CD4-positive, alpha-beta memory T cell (primary cell): ENCODE data around the gene FKBP5. TPM values are rescaled to one million over a fixed set of nuclear protein-coding genes. Genes with fewer than 3 reads are reported as not detected.

ENCODE experiments used
- CTCF ChIA-PET: fragments of 350-600 bp; sonication (Branson Sonifier 250); formaldehyde crosslinking; loops from one replicate; lab custom pipeline; 2021; ENCODE audit warnings: inconsistent platforms; ENCODE audit not compliant: partially characterized antibody; lab: Charles Lee
- POLR2A ChIA-PET: fragments of 350-600 bp; sonication (Branson Sonifier 250); formaldehyde crosslinking; loops from one replicate; lab custom pipeline; 2021; ENCODE audit not compliant: partially characterized antibody; lab: Charles Lee
- DNase-seq, 5 donors: peaks; one replicate each; pipeline versions ENCODE4 v3.0.0 to v3.0.0-alpha.2; 2020 to 2022; ENCODE audit warnings: mixed read lengths in 1 of 5
- H3K27ac ChIP-seq: one replicate; pipeline ENCODE4 v1.7.0; 2013; ENCODE audit warnings: low read depth, low read length
- H3K27me3 ChIP-seq: 2 replicates; pipeline ENCODE4 v1.7.0; 2013; ENCODE audit warnings: mild to moderate bottlenecking, low read length, moderate library complexity; ENCODE audit not compliant: insufficient read depth
- H3K36me3 ChIP-seq: 2 replicates; pipeline ENCODE4 v1.7.0; 2013; ENCODE audit warnings: mild to moderate bottlenecking, low read length, moderate library complexity; ENCODE audit not compliant: insufficient read depth
- H3K4me1 ChIP-seq: 2 replicates; pipeline ENCODE4 v1.7.0; 2013; ENCODE audit warnings: mild to moderate bottlenecking, low read length, moderate library complexity; ENCODE audit not compliant: insufficient read depth
- H3K4me3 ChIP-seq, 2 donors: one replicate each; pipeline ENCODE4 v1.7.0; 2013; ENCODE audit warnings: low read length in 2 of 2, mild to moderate bottlenecking in 1 of 2
- H3K9me3 ChIP-seq, 2 donors: one replicate each; pipeline ENCODE4 v1.7.0; 2013; ENCODE audit warnings: low read length in 2 of 2, control low read depth in 1 of 2; ENCODE audit not compliant: control insufficient read depth in 1 of 2
- H3K27ac Mint-ChIP-seq, 7 donors: one replicate each; pipeline ENCODE4 v1.8.0; 2020 to 2021; ENCODE audit warnings: mixed read lengths in 7 of 7, mild to moderate bottlenecking in 6 of 7, inconsistent platforms in 3 of 7, moderate library complexity in 3 of 7
- H3K27me3 Mint-ChIP-seq, 2 donors: one replicate each; pipeline ENCODE4 v1.8.0; 2020 to 2021; ENCODE audit warnings: mixed read lengths in 2 of 2
- H3K36me3 Mint-ChIP-seq, 2 donors: one replicate each; pipeline ENCODE4 v1.8.0; 2020 to 2021; ENCODE audit warnings: mixed read lengths in 2 of 2, inconsistent platforms in 1 of 2, mild to moderate bottlenecking in 1 of 2
- H3K4me1 Mint-ChIP-seq, 4 donors: one replicate each; pipeline ENCODE4 v1.8.0; 2020 to 2021; ENCODE audit warnings: mixed read lengths in 4 of 4, mild to moderate bottlenecking in 1 of 4
- H3K4me3 Mint-ChIP-seq, 8 donors: one replicate each; pipeline ENCODE4 v1.8.0; 2020 to 2021; ENCODE audit warnings: mixed read lengths in 8 of 8, mild to moderate bottlenecking in 7 of 8, moderate library complexity in 6 of 8, inconsistent platforms in 3 of 8
- H3K9me3 Mint-ChIP-seq, 8 donors: one replicate each; pipeline ENCODE4 v1.8.0; 2020 to 2021; ENCODE audit warnings: mixed read lengths in 8 of 8, mild to moderate bottlenecking in 5 of 8, inconsistent platforms in 3 of 8, moderate library complexity in 1 of 8
- intact Hi-C: fragments of 100-400 bp; cut with micrococcal nuclease; formaldehyde crosslinking; loops from one replicate; pipeline ENCODE4 v1.15.1; 2023
- polyA plus RNA-seq, 2 donors: library from polyadenylated mRNA; unstranded; fragments of 300-500 nt; fragmentation: Illumina TruSeq; gene quantifications; one replicate each; pipeline ENCODE4 v1.2.3, GENCODE V29; 2021
- total RNA-seq, 2 experiments: library from RNA; stranded (reverse); gene quantifications; one replicate each; pipeline ENCODE4 v1.2.3, GENCODE V29; 2021

Gene FKBP5
- total and polyA plus RNA-seq, 4 experiments from 2014 or later = 72.9 to 233 (median 84.2) TPM

- peak overlapping the region in 1 of 8 donors; percentile 21 for H3K4me3 Mint-ChIP-seq
- H3K9me3 Mint-ChIP-seq = peaks cover 0 to 3% (median 0%) of the 10 kb centered on the region in 8 donors
- peak overlapping the region in 6 of 7 donors; percentile 15 to 80 (median 64) for H3K27ac Mint-ChIP-seq
- Histone ChIP-seq H3K27ac (no peak overlapping the region), H3K4me3 (no peak overlapping the region), H3K4me1 (peaks cover 45% of the 10 kb centered on the region), H3K9me3 (no peaks in the 10 kb centered on the region), H3K36me3 (peaks cover 24% of the 10 kb centered on the region), H3K27me3 (no peaks in the 10 kb centered on the region)
- POLR2A ChIA-PET = interaction anchor here (1.3 to 15.7 kb wide), 2 partner anchors 12 to 22 kb away, joined by 7 to 268 read pairs; no protein-coding TSS in a partner anchor
- CTCF ChIA-PET = interaction anchor here (1.3 to 1.5 kb wide), 3 partner anchors 10 to 12 kb away, joined by 3 to 4 read pairs (median 4); no protein-coding TSS in a partner anchor
- H3K4me1 Mint-ChIP-seq = peaks cover 48 to 75% (median 61%) of the 10 kb centered on the region in 4 donors
- no peaks in the 10 kb centered on the region for H3K27me3 Mint-ChIP-seq
- intact Hi-C loops = no loop called here
- no peak for DNase-seq
- peaks cover 66 to 74% of the 10 kb centered on the region in 2 donors for H3K36me3 Mint-ChIP-seq
Measured at GRCh38 chr6:35613762-35614161, 75.0 kb downstream of the FKBP5 start.

GRCh38 chr6:35611240-35611639 lies 77.5 kb downstream of the FKBP5 start:
- Mint-ChIP-seq H3K27ac (peak overlapping the region; percentile 67 to 93 (median 80)), H3K36me3 (peaks cover 59 to 75% of the 10 kb centered on the region in 2 donors), H3K4me3 (peak overlapping the region in 7 of 8 donors; percentile 13 to 80 (median 63)), H3K9me3 (peaks cover 0 to 6% (median 0%) of the 10 kb centered on the region in 8 donors), H3K4me1 (peaks cover 43 to 88% (median 59%) of the 10 kb centered on the region in 4 donors), H3K27me3 (no peaks in the 10 kb centered on the region)
- no peaks in the 10 kb centered on the region for H3K9me3 ChIP-seq
- ChIA-PET CTCF (interaction anchor here (0.8 to 14.0 kb wide), 6 partner anchors 9 to 125 kb away, joined by 3 to 275 read pairs (median 8); no protein-coding TSS in a partner anchor), POLR2A (interaction anchor here (1.0 to 15.7 kb wide), 3 partner anchors 9 to 117 kb away, joined by 3 to 268 read pairs (median 34); no protein-coding TSS in a partner anchor)
- intact Hi-C loops = no loop called here
- H3K4me3 ChIP-seq = no peak overlapping the region
- peaks cover 27% of the 10 kb centered on the region for H3K36me3 ChIP-seq
- H3K27me3 ChIP-seq = no peaks in the 10 kb centered on the region
- peak overlapping the region; percentile 8 for H3K27ac ChIP-seq
- peak; percentile 36 to 46 (median 43) for DNase-seq
- peaks cover 46% of the 10 kb centered on the region for H3K4me1 ChIP-seq

- peaks cover 62 to 79% of the 10 kb centered on the region in 2 donors for H3K36me3 Mint-ChIP-seq
- POLR2A ChIA-PET = interaction anchor here (1.0 to 15.7 kb wide), 5 partner anchors 8 to 123 kb away, joined by 3 to 268 read pairs (median 5); no protein-coding TSS in a partner anchor
- no peaks in the 10 kb centered on the region for H3K27me3 Mint-ChIP-seq
- Histone ChIP-seq H3K27ac (peak overlapping the region; percentile 8), H3K27me3 (no peaks in the 10 kb centered on the region), H3K4me3 (no peak overlapping the region), H3K4me1 (peaks cover 49% of the 10 kb centered on the region), H3K9me3 (no peaks in the 10 kb centered on the region), H3K36me3 (peaks cover 27% of the 10 kb centered on the region)
- H3K4me3 Mint-ChIP-seq = peak overlapping the region in 6 of 8 donors; percentile 17 to 80 (median 64)
- H3K4me1 Mint-ChIP-seq = peaks cover 47 to 92% (median 63%) of the 10 kb centered on the region in 4 donors
- DNase-seq = no peak
- intact Hi-C loops = no loop called here
- peaks cover 0 to 6% (median 0%) of the 10 kb centered on the region in 8 donors for H3K9me3 Mint-ChIP-seq
- CTCF ChIA-PET = interaction anchor here (0.6 to 14.0 kb wide), 6 partner anchors 9 to 125 kb away, joined by 3 to 275 read pairs (median 8); no protein-coding TSS in a partner anchor
- H3K27ac Mint-ChIP-seq = peak overlapping the region; percentile 67 to 93 (median 80)
Measured at GRCh38 chr6:35610830-35611229, 77.9 kb downstream of the FKBP5 start.

- H3K27ac ChIP-seq = no peak overlapping the region
- no peak for DNase-seq
- Mint-ChIP-seq H3K4me3 (peak overlapping the region in 1 of 8 donors; percentile 2), H3K27me3 (no peaks in the 10 kb centered on the region), H3K27ac (peak overlapping the region in 6 of 7 donors; percentile 1 to 83 (median 45)), H3K36me3 (peaks cover 57 to 72% of the 10 kb centered on the region in 2 donors), H3K9me3 (peaks cover 0 to 6% (median 0%) of the 10 kb centered on the region in 8 donors), H3K4me1 (peaks cover 47 to 91% (median 60%) of the 10 kb centered on the region in 4 donors)
- peaks cover 18% of the 10 kb centered on the region for H3K36me3 ChIP-seq
- H3K4me1 ChIP-seq = peaks cover 58% of the 10 kb centered on the region
- ChIA-PET CTCF (interaction anchor here (1.0 to 14.0 kb wide), 4 partner anchors 8 to 312 kb away, joined by 3 to 275 read pairs (median 12); partner anchors contain the start of genes ARMC12 and DEF6), POLR2A (interaction anchor here (0.7 to 15.7 kb wide), 6 partner anchors 8 to 17 kb away, joined by 3 to 268 read pairs (median 6); no protein-coding TSS in a partner anchor)
- no peaks in the 10 kb centered on the region for H3K9me3 ChIP-seq
- intact Hi-C loops = no loop called here
- H3K27me3 ChIP-seq = no peaks in the 10 kb centered on the region
- no peak overlapping the region for H3K4me3 ChIP-seq
Measured at GRCh38 chr6:35609588-35609987, 79.1 kb downstream of the FKBP5 start.

- H3K27ac Mint-ChIP-seq = peak overlapping the region; percentile 48 to 82 (median 69)
- no peak for DNase-seq
- H3K27me3 ChIP-seq = no peaks in the 10 kb centered on the region
- H3K4me1 ChIP-seq = peaks cover 70% of the 10 kb centered on the region
- CTCF ChIA-PET = interaction anchor here (1.0 to 14.0 kb wide), 5 partner anchors 14 to 129 kb away, joined by 3 to 275 read pairs (median 4); partner anchors contain the start of gene ARMC12
- H3K9me3 Mint-ChIP-seq = peaks cover 0 to 6% (median 0%) of the 10 kb centered on the region in 8 donors
- POLR2A ChIA-PET = interaction anchor here (0.8 to 15.7 kb wide), 3 partner anchors 9 to 80 kb away, joined by 3 to 268 read pairs (median 17); no protein-coding TSS in a partner anchor
- peaks cover 46 to 91% (median 60%) of the 10 kb centered on the region in 4 donors for H3K4me1 Mint-ChIP-seq
- no peak overlapping the region for H3K4me3 ChIP-seq
- no peaks in the 10 kb centered on the region for H3K9me3 ChIP-seq
- peaks cover 44 to 62% of the 10 kb centered on the region in 2 donors for H3K36me3 Mint-ChIP-seq
- H3K27ac ChIP-seq = no peak overlapping the region
- intact Hi-C loops = no loop called here
- no peaks in the 10 kb centered on the region for H3K27me3 Mint-ChIP-seq
- H3K36me3 ChIP-seq = peaks cover 10% of the 10 kb centered on the region
- peak overlapping the region in 1 of 8 donors; percentile 49 for H3K4me3 Mint-ChIP-seq
Measured at GRCh38 chr6:35607517-35608233, 81.0 kb downstream of the FKBP5 start.

GRCh38 chr6:35605600-35605999 lies 83.1 kb downstream of the FKBP5 start:
- no peaks in the 10 kb centered on the region for H3K9me3 ChIP-seq
- Mint-ChIP-seq H3K4me1 (peaks cover 42 to 88% (median 58%) of the 10 kb centered on the region in 4 donors), H3K4me3 (peak overlapping the region in 7 of 8 donors; percentile 45 to 85 (median 72)), H3K27me3 (no peaks in the 10 kb centered on the region), H3K9me3 (peaks cover 0 to 6% (median 0%) of the 10 kb centered on the region in 8 donors), H3K27ac (peak overlapping the region; percentile 85 to 97 (median 92)), H3K36me3 (peaks cover 27 to 41% of the 10 kb centered on the region in 2 donors)
- H3K36me3 ChIP-seq = peaks cover 6% of the 10 kb centered on the region
- POLR2A ChIA-PET = interaction anchor here (0.8 to 15.7 kb wide), 7 partner anchors 12 to 257 kb away, joined by 3 to 268 read pairs (median 5); no protein-coding TSS in a partner anchor
- H3K4me1 ChIP-seq = peaks cover 72% of the 10 kb centered on the region
- H3K27ac ChIP-seq = no peak overlapping the region
- CTCF ChIA-PET = interaction anchor here (1.4 to 14.0 kb wide), 4 partner anchors 16 to 128 kb away, joined by 4 to 275 read pairs (median 42); no protein-coding TSS in a partner anchor
- no peaks in the 10 kb centered on the region for H3K27me3 ChIP-seq
- no peak overlapping the region for H3K4me3 ChIP-seq
- DNase-seq = no peak
- intact Hi-C loops = no loop called here
